OCI-LY7 (cell line): ENCODE results near the gene DUSP22. TPM values are rescaled to one million over a fixed set of nuclear protein-coding genes. Genes with fewer than 3 reads are reported as not detected.

Source experiments
- BruUV-seq: library from RNA; stranded (reverse); fragments of 400-500 nt; replicated peaks from 2 replicates; lab custom pipeline; 2021; lab: Mats Ljungman, UMichigan
- CTCF ChIA-PET: fragments of 300-600 bp; sonication (Branson Sonifier 250); formaldehyde crosslinking; loops from one replicate; lab custom pipeline; 2022; ENCODE audit warnings: antibody characterized with exemption; ENCODE audit not compliant: unreplicated experiment; lab: Charles Lee
- POLR2A ChIA-PET: fragments of 300-600 bp; sonication (Branson Sonifier 250); formaldehyde crosslinking; loops from one replicate; lab custom pipeline; 2022; ENCODE audit warnings: antibody characterized with exemption; lab: Charles Lee
- DNase-seq: peaks from one replicate; pipeline ENCODE4 v3.0.0-alpha.2; 2015; ENCODE audit warnings: low spot score
- H2AFZ ChIP-seq: fragments of 200-600 bp; sonication (generic), shearing (Covaris generic); 2 replicates; pipeline ENCODE4 v1.6.1; 2014; ENCODE audit warnings: mild to moderate bottlenecking, antibody characterized with exemption, low read length, moderate library complexity
- H3K27ac ChIP-seq: fragments of 200-600 bp; sonication (generic); 2 replicates; pipeline ENCODE4 v1.5.1; 2014; ENCODE audit warnings: mixed run types, low read depth, mild to moderate bottlenecking, moderate library complexity, low read length, inconsistent platforms; ENCODE audit not compliant: poor library complexity, severe bottlenecking
- H3K36me3 ChIP-seq: fragments of 200-600 bp; sonication (generic); 2 replicates; pipeline ENCODE4 v1.6.1; 2014; ENCODE audit warnings: mild to moderate bottlenecking, antibody characterized with exemption, low read length, moderate library complexity, mixed read lengths; ENCODE audit not compliant: insufficient read depth
- H3K4me1 ChIP-seq: fragments of 200-600 bp; sonication (generic); 2 replicates; pipeline ENCODE4 v1.5.1; 2014; ENCODE audit warnings: mild to moderate bottlenecking, low read length; ENCODE audit not compliant: insufficient read depth, poor library complexity, severe bottlenecking
- H3K4me2 ChIP-seq: fragments of 200-600 bp; sonication (generic); 2 replicates; pipeline ENCODE4 v1.6.1; 2014; ENCODE audit warnings: mild to moderate bottlenecking, low read length
- H3K4me3 ChIP-seq: fragments of 200-600 bp; sonication (generic); 2 replicates; pipeline ENCODE4 v1.5.1; 2014; ENCODE audit warnings: mild to moderate bottlenecking, low read depth, low read length; ENCODE audit not compliant: poor library complexity, severe bottlenecking
- H3K79me2 ChIP-seq: fragments of 200-600 bp; sonication (generic); 2 replicates; pipeline ENCODE4 v1.6.1; 2016; ENCODE audit warnings: low read depth, mild to moderate bottlenecking, low read length, moderate library complexity, mixed read lengths; ENCODE audit not compliant: insufficient read depth
- H3K9me2 ChIP-seq: fragments of 200-600 bp; sonication (generic); 2 replicates; pipeline ENCODE4 v1.6.1; 2016; ENCODE audit warnings: mild to moderate bottlenecking, low read length, mixed read lengths; ENCODE audit not compliant: insufficient read depth
- H3K9me3 ChIP-seq: fragments of 200-600 bp; sonication (generic); 2 replicates; pipeline ENCODE4 v1.6.1; 2014; ENCODE audit warnings: mild to moderate bottlenecking, mixed run types, low read length, mixed read lengths
- H4K20me1 ChIP-seq: fragments of 200-600 bp; sonication (generic); 2 replicates; pipeline ENCODE4 v1.6.1; 2014; ENCODE audit warnings: mild to moderate bottlenecking, antibody characterized with exemption, low read length, moderate library complexity, mixed read lengths; ENCODE audit not compliant: insufficient read depth
- CTCF ChIP-seq: fragments of 200-600 bp; sonication (generic); conservative IDR thresholded peaks from 2 replicates; pipeline ENCODE4 v1.5.1; 2014; ENCODE audit warnings: mild to moderate bottlenecking, antibody characterized with exemption, low read length, moderate library complexity, mixed read lengths
- EZH2phosphoT487 ChIP-seq: fragments of 200-600 bp; sonication (generic); IDR thresholded peaks from 2 replicates; pipeline ENCODE4 v1.6.1; 2018; ENCODE audit warnings: low read depth, borderline replicate concordance, mild to moderate bottlenecking, mixed run types, antibody characterized with exemption, low read length, moderate library complexity, mixed read lengths
- intact Hi-C: fragments of 100-400 bp; cut with micrococcal nuclease; formaldehyde crosslinking; loops from one replicate; pipeline ENCODE4 v1.10.0; 2022; ENCODE audit not compliant: unreplicated experiment
- total RNA-seq, 2 experiments: library from RNA; depleted of rRNA in 1 of 2; stranded (reverse); fragments of >200 nt in 1 of 2; shearing (Covaris generic) in 1 of 2; gene quantifications; 2 replicates each; pipeline ENCODE4 v1.2.3, GENCODE V29; 2014 to 2022

The DUSP22 gene
- total RNA-seq, 2 experiments from 2014 or later = 149 to 171 TPM

- Histone ChIP-seq H3K79me2 (peaks cover 58% of the 10 kb centered on the region), H4K20me1 (no peaks in the 10 kb centered on the region), H3K9me2 (no peaks in the 10 kb centered on the region), H3K9me3 (no peaks in the 10 kb centered on the region), H2AFZ (peak overlapping the region; percentile 7; the same call in 1 of the 2 replicates), H3K36me3 (no peaks in the 10 kb centered on the region), H3K4me2 (peak overlapping the region; percentile 95), H3K27ac (peak overlapping the region; percentile 88), H3K4me1 (peaks cover 70% of the 10 kb centered on the region), H3K4me3 (peak overlapping the region; percentile 80)
- ChIA-PET CTCF (no interaction called here), POLR2A (interaction anchor here (0.7 to 2.5 kb wide), 25 partner anchors 8 to 103 kb away, joined by 3 to 28 read pairs (median 7); partner anchors contain the start of gene IRF4)
- TSS peak; percentile 76 for BruUV-seq
- intact Hi-C loops = no loop called here
- TF ChIP-seq CTCF = no peak
- no peak for TF ChIP-seq EZH2phosphoT487
- peak; percentile 47 for DNase-seq
Observed at GRCh38 chr6:293193-294174, 1.2 kb downstream of the DUSP22 start.

GRCh38 chr6:294656-295565 lies 2.6 kb downstream of the DUSP22 start:
- Histone ChIP-seq H3K36me3 (no peaks in the 10 kb centered on the region), H4K20me1 (no peaks in the 10 kb centered on the region), H3K9me2 (no peaks in the 10 kb centered on the region), H3K79me2 (peaks cover 72% of the 10 kb centered on the region), H3K4me2 (peak overlapping the region; percentile 95), H2AFZ (no peak overlapping the region), H3K27ac (peak overlapping the region; percentile 65), H3K4me1 (peaks cover 73% of the 10 kb centered on the region), H3K9me3 (no peaks in the 10 kb centered on the region), H3K4me3 (peak overlapping the region; percentile 80)
- no peak for DNase-seq
- intact Hi-C loops = no loop called here
- BruUV-seq = no TSS peak
- POLR2A ChIA-PET = interaction anchor here (0.8 to 6.2 kb wide), 10 partner anchors 11 to 70 kb away, joined by 3 to 98 read pairs (median 17); no protein-coding TSS in a partner anchor
- TF ChIP-seq CTCF (no peak), EZH2phosphoT487 (no peak)
- CTCF ChIA-PET = no interaction called here
